HCT116 (cell line): ENCODE data around the gene STIL. TPM values are rescaled to one million over a fixed set of nuclear protein-coding genes. Genes with fewer than 3 reads are reported as not detected.
"Not testable (repeated sequence)": the region's sequence is repeated elsewhere in the genome, so short reads cannot be mapped to it uniquely, and the experiment has no call there.

ENCODE experiments used
- ATAC-seq: fragments of 200-7000 bp; cut with Tn5 transposase; 2 replicates; pipeline ENCODE4 v1.9.1; 2020; ENCODE audit warnings: mild to moderate bottlenecking, moderate library complexity
- BruUV-seq: library from RNA; stranded (reverse); fragments of 400-500 nt; replicated peaks from 2 replicates; lab custom pipeline; 2021; lab: Mats Ljungman, UMichigan
- CTCF ChIA-PET: fragments of 300-600 bp; sonication (Branson Sonifier 250); formaldehyde crosslinking; loops from one replicate; lab custom pipeline; 2021; ENCODE audit warnings: antibody characterized with exemption; lab: Charles Lee
- POLR2A ChIA-PET: fragments of 300-600, 350-600 bp; sonication (Branson Sonifier 250); formaldehyde crosslinking; loops from one replicate; lab custom pipeline; 2021; ENCODE audit warnings: antibody characterized with exemption; lab: Charles Lee
- RAD21 ChIA-PET, 2 experiments: fragments of 300-600 bp; sonication (Branson Sonifier 250); formaldehyde crosslinking; loops; one replicate each; lab custom pipeline; 2023; ENCODE audit warnings: low total read pairs in 2 of 2; ENCODE audit not compliant: uncharacterized antibody in 2 of 2, unreplicated experiment in 2 of 2, low non-redundant PET in 1 of 2; lab: Charles Lee
- DNase-seq: peaks from one replicate; pipeline ENCODE4 v3.0.0-alpha.2; 2010; ENCODE audit warnings: low read depth, low spot score
- H2AFZ ChIP-seq: fragments of 200-600 bp; shearing (Covaris generic), sonication (generic); 2 replicates; pipeline ENCODE4 v1.6.1; 2017; ENCODE audit warnings: low read depth, mixed run types, mixed read lengths, antibody characterized with exemption, low read length; ENCODE audit not compliant: poor library complexity, severe bottlenecking
- H3K27ac ChIP-seq: 2 replicates; pipeline ENCODE4 v1.5.1; 2012; ENCODE audit warnings: low read depth, low read length
- H3K27me3 ChIP-seq: fragments of 200-600 bp; sonication (generic); 2 replicates; pipeline ENCODE4 v1.6.1; 2016; ENCODE audit warnings: mixed run types, low read length, mixed read lengths; ENCODE audit not compliant: insufficient read depth
- H3K36me3 ChIP-seq, 2 experiments: fragments of 200-500 bp in 1 of 2; fragments of 200-600 bp in 1 of 2; sonication (Bioruptor generic) in 1 of 2; sonication (generic) in 1 of 2; 2 replicates each; pipeline versions ENCODE4 v1.5.1 to v1.6.1; 2014 to 2016; ENCODE audit warnings: low read length in 2 of 2, inconsistent platforms in 1 of 2, mixed read lengths in 1 of 2, mixed run types in 1 of 2; ENCODE audit not compliant: insufficient read depth in 2 of 2, control insufficient read depth in 1 of 2
- H3K4me1 ChIP-seq, 2 experiments: fragments of 200-600 bp in 1 of 2; sonication (generic) in 1 of 2; 2 replicates each; pipeline versions ENCODE4 v1.5.1 to v1.6.1; 2012 to 2017; ENCODE audit warnings: low read length in 2 of 2, inconsistent platforms in 1 of 2, mild to moderate bottlenecking in 1 of 2, mixed read lengths in 1 of 2, mixed run types in 1 of 2, moderate library complexity in 1 of 2; ENCODE audit not compliant: insufficient read depth in 2 of 2, control insufficient read depth in 1 of 2
- H3K4me2 ChIP-seq: fragments of 200-600 bp; sonication (generic); 2 replicates; pipeline ENCODE4 v1.6.1; 2017; ENCODE audit warnings: mixed run types, low read length, mixed read lengths
- H3K4me3 ChIP-seq, 2 experiments: fragments of 200-600 bp in 1 of 2; sonication (generic) in 1 of 2; replicated peaks in 1 of 2; 2 replicates each; pipeline ENCODE4 v1.5.1; 2011 to 2016; ENCODE audit warnings: low read length in 2 of 2, control low read depth in 1 of 2, low read depth in 1 of 2, mild to moderate bottlenecking in 1 of 2, mixed read lengths in 1 of 2, mixed run types in 1 of 2
- H3K79me2 ChIP-seq: fragments of 200-600 bp; sonication (generic); 2 replicates; pipeline ENCODE4 v1.6.1; 2017; ENCODE audit warnings: mild to moderate bottlenecking, mixed run types, low read length, moderate library complexity, mixed read lengths; ENCODE audit not compliant: insufficient read depth
- H3K9ac ChIP-seq: fragments of 200-600 bp; sonication (generic); 2 replicates; pipeline ENCODE4 v1.6.1; 2016; ENCODE audit warnings: low read length, mixed read lengths
- H3K9me2 ChIP-seq: fragments of 200-600 bp; sonication (generic), shearing (Covaris generic); 2 replicates; pipeline ENCODE4 v1.6.1; 2017; ENCODE audit warnings: mixed run types, mild to moderate bottlenecking, moderate library complexity; ENCODE audit not compliant: insufficient read depth
- H3K9me3 ChIP-seq, 2 experiments: fragments of 200-500 bp in 1 of 2; fragments of 200-600 bp in 1 of 2; sonication (Bioruptor generic) in 1 of 2; sonication (generic) in 1 of 2; 2 replicates each; pipeline ENCODE4 v1.6.1; 2014 to 2017; ENCODE audit warnings: low read length in 2 of 2, mixed read lengths in 2 of 2, inconsistent platforms in 1 of 2, low read depth in 1 of 2, mild to moderate bottlenecking in 1 of 2, mixed run types in 1 of 2, moderate library complexity in 1 of 2; ENCODE audit not compliant: control insufficient read depth in 1 of 2, insufficient read depth in 1 of 2
- H4K20me1 ChIP-seq: fragments of 200-600 bp; sonication (generic), shearing (Covaris generic); 2 replicates; pipeline ENCODE4 v1.6.1; 2017; ENCODE audit warnings: mixed run types, mild to moderate bottlenecking, moderate library complexity; ENCODE audit not compliant: insufficient read depth
- CBX3 ChIP-seq: IDR thresholded peaks from 2 replicates; pipeline ENCODE4 v1.6.1; 2012; ENCODE audit warnings: low read depth
- CEBPB ChIP-seq: IDR thresholded peaks from 2 replicates; pipeline ENCODE4 v1.6.1; 2012; ENCODE audit warnings: low read depth
- EGR1 ChIP-seq: IDR thresholded peaks from 2 replicates; pipeline ENCODE4 v1.6.1; 2012; ENCODE audit warnings: low read depth
- EZH2 ChIP-seq: fragments of 200-600 bp; sonication (generic); IDR thresholded peaks from 2 replicates; pipeline ENCODE4 v1.6.1; 2017; ENCODE audit warnings: antibody characterized with exemption, mixed run types
- FOSL1 ChIP-seq: IDR thresholded peaks from 2 replicates; pipeline ENCODE4 v1.6.1; 2012; ENCODE audit warnings: low read depth
- POLR2A ChIP-seq: IDR thresholded peaks from 2 replicates; pipeline ENCODE4 v1.7.0; 2011; ENCODE audit warnings: borderline replicate concordance; ENCODE audit not compliant: insufficient read depth, insufficient read length; ENCODE audit errors: extremely low read depth
- POLR2AphosphoS5 ChIP-seq: IDR thresholded peaks from 2 replicates; pipeline ENCODE4 v1.6.1; 2011; ENCODE audit warnings: mild to moderate bottlenecking, low read depth, low read length, moderate library complexity
- RAD21 ChIP-seq: IDR thresholded peaks from 2 replicates; pipeline ENCODE4 v1.6.1; 2012; ENCODE audit warnings: low read depth, mild to moderate bottlenecking
- SIN3A ChIP-seq: IDR thresholded peaks from 2 replicates; pipeline ENCODE4 v1.6.1; 2012; ENCODE audit warnings: low read depth
- ZFX ChIP-seq: fragments of 450-650 bp; IDR thresholded peaks from 2 replicates; pipeline ENCODE4 v1.6.1; 2017
- intact Hi-C: fragments of 100-400 bp; cut with micrococcal nuclease; formaldehyde crosslinking; loops from 2 replicates; pipeline ENCODE4 v1.10.0; 2022
- total RNA-seq: library from RNA; stranded (reverse); gene quantifications from one replicate; pipeline ENCODE4 v1.2.1, GENCODE V29; 2021; ENCODE audit not compliant: unreplicated experiment
- TF ChIP-seq, protein P1 (sequence below): IDR thresholded peaks from 2 replicates; pipeline ENCODE4 v1.6.1; 2012; ENCODE audit warnings: low read depth
- TF ChIP-seq, protein P2 (sequence below), 3 experiments: fragments of 200-600 bp in 1 of 3; sonication (generic) in 1 of 3; IDR thresholded peaks in 2 of 3; conservative IDR thresholded peaks in 1 of 3; 2 replicates each; pipeline ENCODE4 v1.5.1; 2012 to 2017; ENCODE audit warnings: low read depth in 2 of 3, low read length in 2 of 3, antibody characterized with exemption in 1 of 3, borderline replicate concordance in 1 of 3, control low read depth in 1 of 3, mild to moderate bottlenecking in 1 of 3, mixed read lengths in 1 of 3, mixed run types in 1 of 3, moderate library complexity in 1 of 3; ENCODE audit not compliant: insufficient read depth in 1 of 3

The STIL gene
- total RNA-seq, 1 experiment from 2014 or later = 34.4 TPM

DNA sequence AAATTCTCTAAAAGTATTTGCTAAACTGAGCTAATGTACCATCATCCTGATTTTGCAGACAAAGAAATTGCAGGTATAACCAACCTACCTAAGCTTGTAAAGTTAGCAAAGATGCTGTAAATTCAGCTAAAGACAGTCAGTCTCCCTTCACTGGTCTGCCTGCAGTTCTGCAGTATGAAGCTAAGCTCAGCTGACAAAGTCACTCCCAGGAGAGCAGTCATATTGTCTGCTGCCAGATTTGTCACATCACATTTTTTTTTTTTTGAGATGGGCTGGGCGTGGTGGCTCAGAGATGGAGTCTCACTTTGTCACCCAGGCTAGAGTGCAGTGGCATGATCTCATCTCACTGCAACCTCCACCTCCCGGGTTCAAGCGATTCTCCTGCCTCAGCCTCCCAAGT is 10.7 kb upstream of the STIL start (continued):
- TF ChIP-seq, protein P1, sequence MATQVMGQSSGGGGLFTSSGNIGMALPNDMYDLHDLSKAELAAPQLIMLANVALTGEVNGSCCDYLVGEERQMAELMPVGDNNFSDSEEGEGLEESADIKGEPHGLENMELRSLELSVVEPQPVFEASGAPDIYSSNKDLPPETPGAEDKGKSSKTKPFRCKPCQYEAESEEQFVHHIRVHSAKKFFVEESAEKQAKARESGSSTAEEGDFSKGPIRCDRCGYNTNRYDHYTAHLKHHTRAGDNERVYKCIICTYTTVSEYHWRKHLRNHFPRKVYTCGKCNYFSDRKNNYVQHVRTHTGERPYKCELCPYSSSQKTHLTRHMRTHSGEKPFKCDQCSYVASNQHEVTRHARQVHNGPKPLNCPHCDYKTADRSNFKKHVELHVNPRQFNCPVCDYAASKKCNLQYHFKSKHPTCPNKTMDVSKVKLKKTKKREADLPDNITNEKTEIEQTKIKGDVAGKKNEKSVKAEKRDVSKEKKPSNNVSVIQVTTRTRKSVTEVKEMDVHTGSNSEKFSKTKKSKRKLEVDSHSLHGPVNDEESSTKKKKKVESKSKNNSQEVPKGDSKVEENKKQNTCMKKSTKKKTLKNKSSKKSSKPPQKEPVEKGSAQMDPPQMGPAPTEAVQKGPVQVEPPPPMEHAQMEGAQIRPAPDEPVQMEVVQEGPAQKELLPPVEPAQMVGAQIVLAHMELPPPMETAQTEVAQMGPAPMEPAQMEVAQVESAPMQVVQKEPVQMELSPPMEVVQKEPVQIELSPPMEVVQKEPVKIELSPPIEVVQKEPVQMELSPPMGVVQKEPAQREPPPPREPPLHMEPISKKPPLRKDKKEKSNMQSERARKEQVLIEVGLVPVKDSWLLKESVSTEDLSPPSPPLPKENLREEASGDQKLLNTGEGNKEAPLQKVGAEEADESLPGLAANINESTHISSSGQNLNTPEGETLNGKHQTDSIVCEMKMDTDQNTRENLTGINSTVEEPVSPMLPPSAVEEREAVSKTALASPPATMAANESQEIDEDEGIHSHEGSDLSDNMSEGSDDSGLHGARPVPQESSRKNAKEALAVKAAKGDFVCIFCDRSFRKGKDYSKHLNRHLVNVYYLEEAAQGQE = no peak
- TF ChIP-seq ZFX (no peak), CEBPB (no peak), SIN3A (no peak), RAD21 (no peak)

DNA sequence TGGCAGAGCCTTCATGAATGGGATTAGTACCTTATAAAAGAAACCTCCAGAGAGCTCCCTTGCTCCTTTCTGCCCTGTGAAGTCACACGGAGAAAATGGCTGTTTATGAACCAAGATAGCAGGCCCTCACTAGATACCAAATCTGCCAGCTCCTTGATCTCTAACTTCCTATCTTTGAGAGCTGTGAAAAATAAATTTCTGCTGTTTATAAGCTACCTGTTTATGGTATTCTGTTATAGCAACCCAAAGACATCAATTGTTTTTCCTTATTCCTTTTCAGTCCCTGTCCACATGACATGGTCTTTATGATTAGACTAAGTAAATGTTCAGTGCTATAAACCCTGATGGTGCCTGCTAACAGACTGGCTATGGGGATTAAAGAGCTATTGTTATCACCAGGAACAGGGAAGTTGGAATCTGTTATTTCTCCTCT is 9.7 kb upstream of the STIL start:
- Histone ChIP-seq H4K20me1 (no peaks in the 10 kb centered on the region), H3K4me3 (no peak overlapping the region), H3K9ac (no peak overlapping the region), H3K4me2 (no peak overlapping the region), H3K79me2 (no peaks in the 10 kb centered on the region), H3K4me1 (peaks cover 0 to 14% of the 10 kb centered on the region in 2 experiments; a peak in 2 of 4 replicates), H2AFZ (no peak overlapping the region), H3K9me3 (no peaks in the 10 kb centered on the region), H3K27me3 (no peaks in the 10 kb centered on the region), H3K36me3 (no peaks in the 10 kb centered on the region), H3K9me2 (0 out of 2 replicates have a peak, but pooled peaks cover 4% of the 10 kb centered on the region), H3K27ac (no peak overlapping the region)
- RAD21 ChIA-PET = no interaction called here
- POLR2A ChIA-PET = interaction anchor here (0.5 to 1.9 kb wide), 4 partner anchors 10 to 21 kb away, joined by 3 to 9 read pairs (median 4); partner anchors contain the start of genes CMPK1 and STIL
- ATAC-seq (no peak), DNase-seq (no peak)
- intact Hi-C loops = no loop called here
- no TSS peak for BruUV-seq
- TF ChIP-seq EGR1 (no peak), CBX3 (no peak), POLR2A (no peak), POLR2AphosphoS5 (no peak), EZH2 (no peak), FOSL1 (no peak), RAD21 (no peak)
- TF ChIP-seq, protein P2, sequence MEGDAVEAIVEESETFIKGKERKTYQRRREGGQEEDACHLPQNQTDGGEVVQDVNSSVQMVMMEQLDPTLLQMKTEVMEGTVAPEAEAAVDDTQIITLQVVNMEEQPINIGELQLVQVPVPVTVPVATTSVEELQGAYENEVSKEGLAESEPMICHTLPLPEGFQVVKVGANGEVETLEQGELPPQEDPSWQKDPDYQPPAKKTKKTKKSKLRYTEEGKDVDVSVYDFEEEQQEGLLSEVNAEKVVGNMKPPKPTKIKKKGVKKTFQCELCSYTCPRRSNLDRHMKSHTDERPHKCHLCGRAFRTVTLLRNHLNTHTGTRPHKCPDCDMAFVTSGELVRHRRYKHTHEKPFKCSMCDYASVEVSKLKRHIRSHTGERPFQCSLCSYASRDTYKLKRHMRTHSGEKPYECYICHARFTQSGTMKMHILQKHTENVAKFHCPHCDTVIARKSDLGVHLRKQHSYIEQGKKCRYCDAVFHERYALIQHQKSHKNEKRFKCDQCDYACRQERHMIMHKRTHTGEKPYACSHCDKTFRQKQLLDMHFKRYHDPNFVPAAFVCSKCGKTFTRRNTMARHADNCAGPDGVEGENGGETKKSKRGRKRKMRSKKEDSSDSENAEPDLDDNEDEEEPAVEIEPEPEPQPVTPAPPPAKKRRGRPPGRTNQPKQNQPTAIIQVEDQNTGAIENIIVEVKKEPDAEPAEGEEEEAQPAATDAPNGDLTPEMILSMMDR (IDR thresholded peaks at IDR 0.05 in 2 of 3, conservative IDR thresholded peaks at IDR 0.05 in 1 of 3; ENCODE audit: borderline replicate concordance in 1 of 3, insufficient read depth in 1 of 3, low read depth in 2 of 3, low read length in 2 of 3) = no peak
- CTCF ChIA-PET = interaction anchor here (1.3 kb wide), 1 partner anchor 10 kb away, joined by 3 read pairs; the partner anchor contains the start of gene CMPK1

DNA sequence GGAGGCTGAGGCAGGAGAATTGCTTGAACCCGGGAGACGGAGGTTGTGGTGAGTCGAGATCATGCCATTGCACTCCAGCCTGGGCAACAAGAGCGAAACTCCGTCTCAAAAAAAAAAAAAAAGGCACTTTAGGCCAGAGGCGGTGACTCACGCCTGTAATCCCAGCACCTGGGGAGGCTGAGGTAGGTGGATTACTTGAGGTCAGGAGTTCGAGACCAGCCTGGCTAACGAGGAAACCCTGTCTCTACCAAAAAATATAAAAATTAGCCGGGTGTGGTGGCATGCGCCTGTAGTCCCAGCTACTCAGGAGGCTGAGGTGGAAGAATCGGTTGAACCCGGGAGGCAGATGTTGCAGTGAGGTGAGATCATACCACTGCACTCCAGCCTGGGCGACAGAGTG is 6.0 kb upstream of the STIL start:
- CTCF ChIA-PET, H3K27me3 ChIP-seq, H3K27ac ChIP-seq, H2AFZ ChIP-seq, RAD21 ChIA-PET, H3K4me3 ChIP-seq, H3K9me3 ChIP-seq, DNase-seq, BruUV-seq, H3K36me3 ChIP-seq, intact Hi-C loops, POLR2A ChIA-PET, H3K79me2 ChIP-seq, H3K9ac ChIP-seq, H3K4me2 ChIP-seq, H4K20me1 ChIP-seq, ATAC-seq, H3K9me2 ChIP-seq: not testable (repeated sequence)
- H3K4me1 ChIP-seq = peaks cover 0 to 19% of the 10 kb centered on the region in 2 experiments; a peak in 3 of 4 replicates
